Epidermal melanocyte (primary cell): ENCODE measurements around the gene CHST12.
"Not testable (repeated sequence)": the region's sequence is repeated elsewhere in the genome, so short reads cannot be mapped to it uniquely, and the experiment has no call there.

ENCODE experiments used
- DNase-seq: peaks from one replicate; pipeline ENCODE4 v3.0.0; 2011; ENCODE audit warnings: low spot score; ENCODE audit not compliant: insufficient read length

CHST12 gene

GRCh38 chr7:2403014-2403717, at the start of gene CHST12:
CHST12 (plus strand) TSS chr7:2403611; CDS start chr7:2432640, 29,029 bp downstream.
- peak; percentile 96 for DNase-seq

- DNase-seq: peak; percentile 93
Observed at GRCh38 chr7:2353936-2354185, 49.5 kb upstream of the CHST12 start.

GRCh38 chr7:2354186-2354938, 49.0 kb upstream of the CHST12 start, which contains the start of gene EIF3B:
EIF3B (plus strand) TSS chr7:2354827; CDS start chr7:2354922, 95 bp downstream.
- DNase-seq: peak; percentile 89

GRCh38 chr7:2354939-2355704, 48.3 kb upstream of the CHST12 start:
- DNase-seq: no peak

- DNase-seq: no peak
Observed at GRCh38 chr7:2355705-2356008, 47.8 kb upstream of the CHST12 start.

- no peak for DNase-seq
Observed at GRCh38 chr7:2357165-2357564, 46.2 kb upstream of the CHST12 start.

- DNase-seq: no peak
Observed at GRCh38 chr7:2357571-2357970, 45.8 kb upstream of the CHST12 start.

- DNase-seq: no peak
Observed at GRCh38 chr7:2358968-2359527, 44.4 kb upstream of the CHST12 start.

GRCh38 chr7:2359610-2360009, 43.8 kb upstream of the CHST12 start:
- DNase-seq: no peak

- DNase-seq: no peak
Observed at GRCh38 chr7:2360796-2361195, 42.6 kb upstream of the CHST12 start.

- no peak for DNase-seq
Observed at GRCh38 chr7:2362385-2363088, 40.9 kb upstream of the CHST12 start.

GRCh38 chr7:2369139-2369538, 34.3 kb upstream of the CHST12 start:
- DNase-seq: no peak

GRCh38 chr7:2371329-2371728, 32.1 kb upstream of the CHST12 start:
- no peak for DNase-seq

GRCh38 chr7:2372724-2373123, 30.7 kb upstream of the CHST12 start:
- no peak for DNase-seq

GRCh38 chr7:2373124-2373556, 30.3 kb upstream of the CHST12 start:
- no peak for DNase-seq

- no peak for DNase-seq
Observed at GRCh38 chr7:2373646-2374045, 29.8 kb upstream of the CHST12 start.

- no peak for DNase-seq
Observed at GRCh38 chr7:2374401-2374800, 29.0 kb upstream of the CHST12 start.

GRCh38 chr7:2374830-2375728, 28.3 kb upstream of the CHST12 start:
- DNase-seq: no peak

GRCh38 chr7:2376351-2377154, 26.9 kb upstream of the CHST12 start:
- DNase-seq: no peak

GRCh38 chr7:2377492-2377891, 25.9 kb upstream of the CHST12 start:
- not testable (repeated sequence) for DNase-seq
